Measurements from ENCODE around the gene PLA2G15.
A peak's percentile ranks its signal among the peaks of the same experiment; 100 is the strongest.
"Not testable (repeated sequence)": the region's sequence is repeated elsewhere in the genome, so short reads cannot be mapped to it uniquely, and the experiment has no call there.

PLA2G15 gene

DNA sequence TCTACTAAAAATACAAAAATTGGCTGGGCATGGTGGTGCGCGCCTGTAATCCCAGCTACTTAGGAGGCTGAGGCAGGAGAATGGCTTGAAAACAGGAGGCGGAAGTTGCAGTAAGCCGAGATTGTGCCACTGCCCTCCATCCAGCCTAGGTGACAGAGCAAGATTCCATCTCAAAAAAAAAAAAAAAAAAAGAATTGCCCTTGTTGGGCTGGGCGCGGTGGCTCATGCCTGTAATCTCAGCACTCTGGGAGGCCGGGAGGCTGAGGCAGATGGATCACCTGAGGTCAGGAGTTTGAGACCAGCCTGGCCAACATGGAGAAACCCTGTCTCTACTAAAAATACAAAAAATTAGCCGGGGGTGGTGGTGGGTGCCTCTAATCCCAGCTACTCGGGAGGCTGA is 43.6 kb downstream of the PLA2G15 start:
- H3K4me3 ChIP-seq (ENCODE audit: low read length in 2 of 2); H3K27ac ChIP-seq (ENCODE audit: low read length); H3K27me3 ChIP-seq (ENCODE audit: control insufficient read depth in 1 of 2, insufficient read depth in 2 of 2, low read length in 2 of 2); H3K9me3 ChIP-seq (ENCODE audit: control insufficient read depth in 2 of 2, low read length in 2 of 2); H3K9ac ChIP-seq (ENCODE audit: low read length in 2 of 2): not testable (repeated sequence)
- Histone ChIP-seq H3K36me3 (ENCODE audit: control insufficient read depth in 2 of 2, insufficient read depth in 2 of 2, low read length in 2 of 2) (peaks cover 28 to 41% of the 10 kb centered on the region in 2 donors), H3K4me1 (ENCODE audit: control insufficient read depth, insufficient read depth, low read length) (peaks cover 19% of the 10 kb centered on the region)

- H3K4me3 ChIP-seq (ENCODE audit: low read length in 2 of 2), result no peak overlapping the region
- H3K9me3 ChIP-seq (ENCODE audit: control insufficient read depth in 2 of 2, low read length in 2 of 2), result no peaks in the 10 kb centered on the region
- H3K27ac ChIP-seq (ENCODE audit: low read length), result no peak overlapping the region
- peaks cover 19% of the 10 kb centered on the region for H3K4me1 ChIP-seq (ENCODE audit: control insufficient read depth, insufficient read depth, low read length)
- H3K27me3 ChIP-seq (ENCODE audit: control insufficient read depth in 1 of 2, insufficient read depth in 2 of 2, low read length in 2 of 2), result no peaks in the 10 kb centered on the region
- H3K9ac ChIP-seq (ENCODE audit: low read length in 2 of 2), result no peak overlapping the region
- H3K36me3 ChIP-seq (ENCODE audit: control insufficient read depth in 2 of 2, insufficient read depth in 2 of 2, low read length in 2 of 2), result peaks cover 28 to 44% of the 10 kb centered on the region in 2 donors
These were observed 44.0 kb downstream of the PLA2G15 start for GRCh38 chr16:68289202-68289601.

DNA sequence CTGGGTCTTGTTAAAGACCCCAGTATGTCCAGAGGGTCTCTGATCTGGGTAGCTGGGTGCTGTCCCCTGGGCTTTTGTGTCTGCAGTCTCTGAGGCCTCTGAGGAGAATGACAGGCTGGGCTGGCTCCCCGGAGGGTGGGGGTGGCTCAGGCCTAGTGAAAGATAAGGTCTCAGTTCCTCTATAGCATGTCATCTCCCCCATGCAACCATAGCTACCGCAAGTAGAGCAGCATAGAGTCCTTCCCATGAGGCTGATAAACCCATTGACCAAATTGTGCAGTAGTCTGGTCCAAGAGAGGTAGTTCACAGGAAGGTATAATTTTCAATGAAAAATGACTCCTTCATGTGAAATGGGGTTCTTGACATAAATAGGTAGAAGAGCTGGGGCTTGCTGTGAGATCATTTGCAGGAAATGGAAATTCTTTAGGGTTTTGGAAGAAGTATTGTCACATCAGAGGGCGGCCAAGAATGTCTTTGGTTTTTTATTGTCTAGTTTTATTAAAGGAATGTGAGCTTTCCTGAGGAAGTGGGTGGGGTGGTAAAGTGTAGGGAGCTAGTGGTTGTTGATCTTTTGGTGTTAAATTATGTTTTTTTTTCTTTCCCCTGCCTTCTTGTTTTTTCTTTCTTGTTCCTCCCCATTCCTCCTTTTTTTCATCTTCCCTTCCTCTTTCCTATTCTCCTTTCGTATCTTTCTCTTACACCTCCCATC is 44.6 kb downstream of the PLA2G15 start:
- H3K4me3 ChIP-seq (ENCODE audit: low read length in 2 of 2), result no peak overlapping the region
- H3K4me1 ChIP-seq (ENCODE audit: control insufficient read depth, insufficient read depth, low read length), result peaks cover 19% of the 10 kb centered on the region
- no peaks in the 10 kb centered on the region for H3K9me3 ChIP-seq (ENCODE audit: control insufficient read depth in 2 of 2, low read length in 2 of 2)
- no peak overlapping the region for H3K9ac ChIP-seq (ENCODE audit: low read length in 2 of 2)
- peaks cover 28 to 46% of the 10 kb centered on the region in 2 donors for H3K36me3 ChIP-seq (ENCODE audit: control insufficient read depth in 2 of 2, insufficient read depth in 2 of 2, low read length in 2 of 2)
- H3K27ac ChIP-seq (ENCODE audit: low read length), result no peak overlapping the region
- H3K27me3 ChIP-seq (ENCODE audit: control insufficient read depth in 1 of 2, insufficient read depth in 2 of 2, low read length in 2 of 2), result no peaks in the 10 kb centered on the region

DNA sequence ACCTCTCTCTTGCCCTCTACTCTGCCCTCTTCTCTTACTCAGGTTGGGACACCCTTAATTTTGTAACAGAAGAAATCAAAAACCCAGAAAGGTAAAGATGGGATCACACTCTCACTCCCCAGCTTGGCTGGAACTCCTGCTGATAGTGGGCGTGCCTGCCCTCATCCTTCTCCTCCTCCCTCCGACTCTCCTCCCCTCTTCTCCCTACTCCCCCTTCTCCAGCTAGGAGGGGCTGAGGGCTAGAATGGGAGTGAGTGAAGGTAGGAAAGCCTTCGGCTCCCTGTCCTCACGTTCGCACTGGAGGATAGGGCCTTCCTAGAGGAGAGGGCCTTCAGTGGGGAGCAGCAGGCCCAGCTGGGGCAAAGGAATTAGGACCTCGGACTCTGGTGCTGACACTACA is 45.3 kb downstream of the PLA2G15 start:
- H3K27me3 ChIP-seq (ENCODE audit: control insufficient read depth in 1 of 2, insufficient read depth in 2 of 2, low read length in 2 of 2), result no peaks in the 10 kb centered on the region
- no peak overlapping the region for H3K4me3 ChIP-seq (ENCODE audit: low read length in 2 of 2)
- H3K9ac ChIP-seq (ENCODE audit: low read length in 2 of 2), result no peak overlapping the region
- peaks cover 13% of the 10 kb centered on the region for H3K4me1 ChIP-seq (ENCODE audit: control insufficient read depth, insufficient read depth, low read length)
- peaks cover 28 to 46% of the 10 kb centered on the region in 2 donors for H3K36me3 ChIP-seq (ENCODE audit: control insufficient read depth in 2 of 2, insufficient read depth in 2 of 2, low read length in 2 of 2)
- H3K27ac ChIP-seq (ENCODE audit: low read length), result no peak overlapping the region
- no peaks in the 10 kb centered on the region for H3K9me3 ChIP-seq (ENCODE audit: control insufficient read depth in 2 of 2, low read length in 2 of 2)

GRCh38 chr16:68291227-68291626 is 46.1 kb downstream of the PLA2G15 start:
- Histone ChIP-seq H3K27ac (ENCODE audit: low read length) (no peak overlapping the region), H3K9ac (ENCODE audit: low read length in 2 of 2) (no peak overlapping the region), H3K9me3 (ENCODE audit: control insufficient read depth in 2 of 2, low read length in 2 of 2) (no peaks in the 10 kb centered on the region), H3K4me1 (ENCODE audit: control insufficient read depth, insufficient read depth, low read length) (peaks cover 10% of the 10 kb centered on the region), H3K4me3 (ENCODE audit: low read length in 2 of 2) (no peak overlapping the region), H3K36me3 (ENCODE audit: control insufficient read depth in 2 of 2, insufficient read depth in 2 of 2, low read length in 2 of 2) (peaks cover 35 to 47% of the 10 kb centered on the region in 2 donors), H3K27me3 (ENCODE audit: control insufficient read depth in 1 of 2, insufficient read depth in 2 of 2, low read length in 2 of 2) (no peaks in the 10 kb centered on the region)

DNA sequence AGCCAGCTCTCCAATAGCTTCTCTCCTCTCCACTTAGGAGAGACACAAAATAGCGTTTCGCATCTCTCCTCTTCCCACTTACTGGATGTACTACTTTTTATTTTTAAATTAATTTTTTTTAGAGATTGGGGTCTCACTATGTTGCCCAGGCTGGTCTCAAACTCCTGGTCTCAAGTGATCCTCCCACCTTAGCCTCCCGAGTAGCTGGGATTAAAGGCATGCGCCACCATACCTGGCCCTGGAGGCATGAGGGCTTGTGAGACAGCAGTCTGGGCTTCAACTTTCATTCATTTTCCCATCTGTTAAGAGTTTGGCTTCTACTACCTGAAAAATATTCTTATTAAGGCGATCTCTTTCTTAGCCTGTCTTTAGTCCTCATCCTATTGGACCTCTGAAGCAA is 47.3 kb downstream of the PLA2G15 start:
- Histone ChIP-seq H3K4me1 (ENCODE audit: control insufficient read depth, insufficient read depth, low read length) (peaks cover 6% of the 10 kb centered on the region), H3K27ac (ENCODE audit: low read length) (no peak overlapping the region), H3K9ac (ENCODE audit: low read length in 2 of 2) (no peak overlapping the region), H3K9me3 (ENCODE audit: control insufficient read depth in 2 of 2, low read length in 2 of 2) (no peaks in the 10 kb centered on the region), H3K36me3 (ENCODE audit: control insufficient read depth in 2 of 2, insufficient read depth in 2 of 2, low read length in 2 of 2) (peaks cover 36 to 53% of the 10 kb centered on the region in 2 donors), H3K27me3 (ENCODE audit: control insufficient read depth in 1 of 2, insufficient read depth in 2 of 2, low read length in 2 of 2) (no peaks in the 10 kb centered on the region), H3K4me3 (ENCODE audit: low read length in 2 of 2) (no peak overlapping the region)

GRCh38 chr16:68296291-68296690 is 51.1 kb downstream of the PLA2G15 start:
- Histone ChIP-seq H3K4me1 (ENCODE audit: control insufficient read depth, insufficient read depth, low read length) (peaks cover 18% of the 10 kb centered on the region), H3K36me3 (ENCODE audit: control insufficient read depth in 2 of 2, insufficient read depth in 2 of 2, low read length in 2 of 2) (peaks cover 29 to 56% of the 10 kb centered on the region in 2 donors)

GRCh38 chr16:68296693-68297092 is 51.5 kb downstream of the PLA2G15 start:
- no peaks in the 10 kb centered on the region for H3K27me3 ChIP-seq (ENCODE audit: control insufficient read depth in 1 of 2, insufficient read depth in 2 of 2, low read length in 2 of 2)
- H3K9ac ChIP-seq (ENCODE audit: low read length in 2 of 2), result no peak overlapping the region
- peaks cover 27 to 52% of the 10 kb centered on the region in 2 donors for H3K36me3 ChIP-seq (ENCODE audit: control insufficient read depth in 2 of 2, insufficient read depth in 2 of 2, low read length in 2 of 2)
- no peak overlapping the region for H3K4me3 ChIP-seq (ENCODE audit: low read length in 2 of 2)
- H3K4me1 ChIP-seq (ENCODE audit: control insufficient read depth, insufficient read depth, low read length), result peaks cover 18% of the 10 kb centered on the region
- no peaks in the 10 kb centered on the region for H3K9me3 ChIP-seq (ENCODE audit: control insufficient read depth in 2 of 2, low read length in 2 of 2)
- H3K27ac ChIP-seq (ENCODE audit: low read length), result no peak overlapping the region

More at GRCh38 chr16:68296291-68296690, 51.1 kb downstream of the PLA2G15 start:
- Histone ChIP-seq H3K9me3 (ENCODE audit: control insufficient read depth in 2 of 2, low read length in 2 of 2) (no peaks in the 10 kb centered on the region), H3K4me3 (ENCODE audit: low read length in 2 of 2) (no peak overlapping the region), H3K9ac (ENCODE audit: low read length in 2 of 2) (no peak overlapping the region), H3K27ac (ENCODE audit: low read length) (no peak overlapping the region), H3K27me3 (ENCODE audit: control insufficient read depth in 1 of 2, insufficient read depth in 2 of 2, low read length in 2 of 2) (no peaks in the 10 kb centered on the region)

GRCh38 chr16:68297908-68298307 is 52.7 kb downstream of the PLA2G15 start:
- H3K4me1 ChIP-seq (ENCODE audit: control insufficient read depth, insufficient read depth, low read length), result peaks cover 18% of the 10 kb centered on the region
- peaks cover 34 to 53% of the 10 kb centered on the region in 2 donors for H3K36me3 ChIP-seq (ENCODE audit: control insufficient read depth in 2 of 2, insufficient read depth in 2 of 2, low read length in 2 of 2)
- H3K9me3 ChIP-seq (ENCODE audit: control insufficient read depth in 2 of 2, low read length in 2 of 2), result no peaks in the 10 kb centered on the region
- H3K9ac ChIP-seq (ENCODE audit: low read length in 2 of 2), result no peak overlapping the region
- H3K27ac ChIP-seq (ENCODE audit: low read length), result peak overlapping the region; percentile 75
- H3K4me3 ChIP-seq (ENCODE audit: low read length in 2 of 2), result no peak overlapping the region
- H3K27me3 ChIP-seq (ENCODE audit: control insufficient read depth in 1 of 2, insufficient read depth in 2 of 2, low read length in 2 of 2), result no peaks in the 10 kb centered on the region

GRCh38 chr16:68298312-68298711 is 53.1 kb downstream of the PLA2G15 start:
- Histone ChIP-seq H3K36me3 (ENCODE audit: control insufficient read depth in 2 of 2, insufficient read depth in 2 of 2, low read length in 2 of 2) (peaks cover 35 to 53% of the 10 kb centered on the region in 2 donors), H3K4me1 (ENCODE audit: control insufficient read depth, insufficient read depth, low read length) (peaks cover 18% of the 10 kb centered on the region), H3K9me3 (ENCODE audit: control insufficient read depth in 2 of 2, low read length in 2 of 2) (no peaks in the 10 kb centered on the region), H3K4me3 (ENCODE audit: low read length in 2 of 2) (no peak overlapping the region), H3K27ac (ENCODE audit: low read length) (peak overlapping the region; percentile 75), H3K9ac (ENCODE audit: low read length in 2 of 2) (no peak overlapping the region), H3K27me3 (ENCODE audit: control insufficient read depth in 1 of 2, insufficient read depth in 2 of 2, low read length in 2 of 2) (no peaks in the 10 kb centered on the region)

- peak overlapping the region in 1 of 2 donors; percentile 29 for H3K4me3 ChIP-seq (ENCODE audit: low read length in 2 of 2)
- H3K9ac ChIP-seq (ENCODE audit: low read length in 2 of 2), result no peak overlapping the region
- H3K36me3 ChIP-seq (ENCODE audit: control insufficient read depth in 2 of 2, insufficient read depth in 2 of 2, low read length in 2 of 2), result peaks cover 42 to 52% of the 10 kb centered on the region in 2 donors
- H3K4me1 ChIP-seq (ENCODE audit: control insufficient read depth, insufficient read depth, low read length), result peaks cover 18% of the 10 kb centered on the region
- H3K9me3 ChIP-seq (ENCODE audit: control insufficient read depth in 2 of 2, low read length in 2 of 2), result no peaks in the 10 kb centered on the region
- peak overlapping the region; percentile 75 for H3K27ac ChIP-seq (ENCODE audit: low read length)
- no peaks in the 10 kb centered on the region for H3K27me3 ChIP-seq (ENCODE audit: control insufficient read depth in 1 of 2, insufficient read depth in 2 of 2, low read length in 2 of 2)
These were observed 53.9 kb downstream of the PLA2G15 start for GRCh38 chr16:68298907-68299561.

Data from stomach smooth muscle (tissue), 2 donors.